MM.1S (cell line): ENCODE results near the gene SERPINB4.
"Not testable (repeated sequence)": the region's sequence is repeated elsewhere in the genome, so short reads cannot be mapped to it uniquely, and the experiment has no call there.

Experiments
- DNase-seq: peaks from one replicate; pipeline ENCODE4 v3.0.0-alpha.2; 2015
- H2AFZ ChIP-seq: fragments of 300-600 bp; sonication (generic); 2 replicates; pipeline ENCODE4 v1.6.0; 2016; ENCODE audit warnings: antibody characterized with exemption, low read length
- H3F3A ChIP-seq: fragments of 300-600 bp; sonication (generic); 2 replicates; pipeline ENCODE4 v1.6.1; 2016; ENCODE audit warnings: mild to moderate bottlenecking, antibody characterized with exemption, low read length, moderate library complexity, mixed read lengths; ENCODE audit not compliant: insufficient read depth
- H3K27ac ChIP-seq: fragments of 300-600 bp; sonication (generic); 2 replicates; pipeline ENCODE4 v1.5.1; 2016; ENCODE audit warnings: mild to moderate bottlenecking, low read length
- H3K27me3 ChIP-seq: fragments of 300-600 bp; sonication (generic); replicated peaks from 2 replicates; pipeline ENCODE4 v1.6.0; 2016; ENCODE audit warnings: low read length; ENCODE audit not compliant: insufficient read depth
- H3K36me3 ChIP-seq: fragments of 300-600 bp; sonication (generic); replicated peaks from 2 replicates; pipeline ENCODE4 v1.6.1; 2016; ENCODE audit warnings: mild to moderate bottlenecking, low read length, mixed read lengths; ENCODE audit not compliant: insufficient read depth
- H3K4me1 ChIP-seq: fragments of 300-600 bp; sonication (generic); 2 replicates; pipeline ENCODE4 v1.6.1; 2016; ENCODE audit warnings: low read length, mixed read lengths
- H3K4me2 ChIP-seq: fragments of 300-600 bp; sonication (generic); 2 replicates; pipeline ENCODE4 v1.6.0; 2016; ENCODE audit warnings: low read depth, low read length
- H3K4me3 ChIP-seq: fragments of 300-600 bp; sonication (generic); 2 replicates; pipeline ENCODE4 v1.5.1; 2016; ENCODE audit warnings: low read length, mixed read lengths
- H3K79me2 ChIP-seq: fragments of 300-600 bp; sonication (generic); 2 replicates; pipeline ENCODE4 v1.6.1; 2016; ENCODE audit warnings: mixed run types, low read length, mixed read lengths
- H3K9ac ChIP-seq: fragments of 300-600 bp; sonication (generic); 2 replicates; pipeline ENCODE4 v1.6.1; 2016; ENCODE audit warnings: low read length, mixed read lengths
- H3K9me2 ChIP-seq: fragments of 300-600 bp; sonication (generic); replicated peaks from 2 replicates; pipeline ENCODE4 v1.6.1; 2016; ENCODE audit warnings: mild to moderate bottlenecking, low read length, mixed read lengths; ENCODE audit not compliant: insufficient read depth
- H3K9me3 ChIP-seq: fragments of 300-600 bp; sonication (generic); replicated peaks from 2 replicates; pipeline ENCODE4 v1.6.1; 2016; ENCODE audit warnings: mild to moderate bottlenecking, low read length, mixed read lengths; ENCODE audit not compliant: insufficient read depth
- H4K20me1 ChIP-seq: fragments of 300-600 bp; sonication (generic); 2 replicates; pipeline ENCODE4 v1.6.1; 2016; ENCODE audit warnings: mild to moderate bottlenecking, low read length, moderate library complexity, mixed read lengths; ENCODE audit not compliant: insufficient read depth
- EZH2 ChIP-seq: fragments of 300-600 bp; sonication (generic); optimal IDR thresholded peaks from 2 replicates; pipeline ENCODE3; 2017; ENCODE audit warnings: low read depth, mild to moderate bottlenecking, antibody characterized with exemption, low read length, mixed read lengths
- EZH2phosphoT487 ChIP-seq: fragments of 300-600 bp; sonication (generic); IDR thresholded peaks from 2 replicates; pipeline ENCODE4 v1.6.1; 2018; ENCODE audit warnings: antibody characterized with exemption, low read length
- TF ChIP-seq, protein P1 (sequence below): fragments of 300-600 bp; sonication (generic); IDR thresholded peaks from 2 replicates; pipeline ENCODE4 v1.5.1; 2016; ENCODE audit warnings: antibody characterized with exemption, low read length, mixed read lengths

The SERPINB4 gene

DNA sequence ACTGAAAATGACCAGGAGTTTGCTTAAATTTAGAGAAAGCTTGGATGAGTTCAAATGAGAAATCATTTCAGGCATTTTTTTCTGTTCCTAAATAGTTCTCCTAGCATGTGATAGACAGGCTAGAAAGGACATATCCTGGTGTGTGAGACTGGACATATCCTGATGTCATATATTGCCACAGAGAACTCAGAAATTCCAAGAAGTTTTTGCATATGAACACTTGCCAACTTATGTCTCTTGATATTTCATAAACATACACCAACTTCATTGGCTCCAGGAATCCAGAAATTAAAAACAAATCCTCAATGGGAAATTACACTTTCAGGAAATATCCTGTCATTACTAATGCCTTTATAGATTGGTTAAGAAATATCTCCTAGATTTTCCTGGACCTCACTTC, 2.9 kb upstream of the SERPINB4 start:
- Histone ChIP-seq H3K27ac (no peak overlapping the region), H4K20me1 (no peaks in the 10 kb centered on the region), H3K4me1 (no peaks in the 10 kb centered on the region), H3K9me3 (no peaks in the 10 kb centered on the region), H3K4me2 (no peak overlapping the region), H3K9ac (no peak overlapping the region), H3K27me3 (no peaks in the 10 kb centered on the region), H3K4me3 (no peak overlapping the region), H3F3A (no peaks in the 10 kb centered on the region), H3K9me2 (no peaks in the 10 kb centered on the region), H3K36me3 (no peaks in the 10 kb centered on the region), H3K79me2 (no peaks in the 10 kb centered on the region), H2AFZ (no peak overlapping the region)
- TF ChIP-seq, protein P1, sequence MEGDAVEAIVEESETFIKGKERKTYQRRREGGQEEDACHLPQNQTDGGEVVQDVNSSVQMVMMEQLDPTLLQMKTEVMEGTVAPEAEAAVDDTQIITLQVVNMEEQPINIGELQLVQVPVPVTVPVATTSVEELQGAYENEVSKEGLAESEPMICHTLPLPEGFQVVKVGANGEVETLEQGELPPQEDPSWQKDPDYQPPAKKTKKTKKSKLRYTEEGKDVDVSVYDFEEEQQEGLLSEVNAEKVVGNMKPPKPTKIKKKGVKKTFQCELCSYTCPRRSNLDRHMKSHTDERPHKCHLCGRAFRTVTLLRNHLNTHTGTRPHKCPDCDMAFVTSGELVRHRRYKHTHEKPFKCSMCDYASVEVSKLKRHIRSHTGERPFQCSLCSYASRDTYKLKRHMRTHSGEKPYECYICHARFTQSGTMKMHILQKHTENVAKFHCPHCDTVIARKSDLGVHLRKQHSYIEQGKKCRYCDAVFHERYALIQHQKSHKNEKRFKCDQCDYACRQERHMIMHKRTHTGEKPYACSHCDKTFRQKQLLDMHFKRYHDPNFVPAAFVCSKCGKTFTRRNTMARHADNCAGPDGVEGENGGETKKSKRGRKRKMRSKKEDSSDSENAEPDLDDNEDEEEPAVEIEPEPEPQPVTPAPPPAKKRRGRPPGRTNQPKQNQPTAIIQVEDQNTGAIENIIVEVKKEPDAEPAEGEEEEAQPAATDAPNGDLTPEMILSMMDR = no peak
- no peak for TF ChIP-seq EZH2
- no peak for TF ChIP-seq EZH2phosphoT487
- DNase-seq = no peak

GRCh38 chr18:63644694-63645093, 638 bp upstream of the SERPINB4 start:
- H2AFZ ChIP-seq, H3K9ac ChIP-seq, H3K4me1 ChIP-seq, H3K36me3 ChIP-seq, H3K27me3 ChIP-seq, H3K27ac ChIP-seq, H3K4me2 ChIP-seq, H3F3A ChIP-seq, H3K9me2 ChIP-seq, H3K79me2 ChIP-seq, DNase-seq, H3K4me3 ChIP-seq, H3K9me3 ChIP-seq, H4K20me1 ChIP-seq: not testable (repeated sequence)

DNA sequence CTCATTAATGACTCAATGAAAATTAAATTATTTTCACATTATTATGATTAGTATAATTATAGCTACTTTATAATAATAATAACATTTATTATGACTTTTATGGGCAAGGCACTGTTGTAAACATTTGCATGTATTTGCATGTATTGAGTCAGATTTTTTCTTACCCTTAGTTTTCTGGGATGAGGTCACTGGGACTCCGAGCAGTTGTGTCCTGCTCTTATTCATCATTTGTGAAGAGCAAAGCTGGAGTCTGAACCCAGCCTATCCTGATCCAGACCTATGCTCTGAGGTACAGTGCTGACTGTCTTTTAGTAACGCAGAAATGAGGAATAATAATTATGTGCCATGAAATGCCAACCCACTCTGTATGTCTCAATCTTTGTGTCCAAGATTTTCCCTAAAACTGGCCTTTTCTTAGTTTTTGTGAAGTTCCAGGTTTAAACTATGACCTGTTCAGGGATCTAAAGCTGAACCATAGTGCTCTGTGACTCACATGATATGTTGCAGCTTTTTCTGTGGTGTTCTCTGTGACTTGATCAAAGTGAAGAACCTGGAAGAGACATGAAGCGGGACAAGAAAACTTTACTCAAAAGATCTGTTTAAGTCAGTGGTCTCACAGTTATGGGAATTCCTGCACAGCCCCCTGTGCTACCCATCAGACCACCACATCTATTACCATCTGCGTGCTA, 1.2 kb downstream of the SERPINB4 start:
- not testable (repeated sequence) for H3F3A ChIP-seq, DNase-seq, H3K4me2 ChIP-seq, H3K27me3 ChIP-seq, H3K79me2 ChIP-seq, H2AFZ ChIP-seq, H4K20me1 ChIP-seq, H3K4me3 ChIP-seq, H3K27ac ChIP-seq, H3K4me1 ChIP-seq, H3K9me2 ChIP-seq, H3K36me3 ChIP-seq, H3K9me3 ChIP-seq, H3K9ac ChIP-seq

- H3K4me1 ChIP-seq, H3K27ac ChIP-seq, H2AFZ ChIP-seq, H3K9ac ChIP-seq, DNase-seq, H4K20me1 ChIP-seq, H3K4me2 ChIP-seq, H3F3A ChIP-seq, H3K36me3 ChIP-seq, H3K9me2 ChIP-seq, H3K9me3 ChIP-seq, H3K79me2 ChIP-seq, H3K27me3 ChIP-seq, H3K4me3 ChIP-seq: not testable (repeated sequence)
Observed at GRCh38 chr18:63641157-63641680, 2.8 kb downstream of the SERPINB4 start.

- DNase-seq = no peak
- H3K79me2 ChIP-seq = no peaks in the 10 kb centered on the region
- H3K9ac ChIP-seq = no peak overlapping the region
- H3K4me2 ChIP-seq = no peak overlapping the region
- H3K27me3 ChIP-seq = no peaks in the 10 kb centered on the region
- H3F3A ChIP-seq = no peaks in the 10 kb centered on the region
- H4K20me1 ChIP-seq = no peaks in the 10 kb centered on the region
- H3K27ac ChIP-seq = no peak overlapping the region
- no peaks in the 10 kb centered on the region for H3K4me1 ChIP-seq
- H3K36me3 ChIP-seq = no peaks in the 10 kb centered on the region
- H3K4me3 ChIP-seq = no peak overlapping the region
- H2AFZ ChIP-seq = no peak overlapping the region
- H3K9me2 ChIP-seq = no peaks in the 10 kb centered on the region
- H3K9me3 ChIP-seq = no peaks in the 10 kb centered on the region
- TF ChIP-seq EZH2phosphoT487 = no peak
- no peak for TF ChIP-seq EZH2
- TF ChIP-seq, protein P1 = no peak
Observed at GRCh38 chr18:63637703-63638102, 6.4 kb downstream of the SERPINB4 start.
